ENCODE data around the gene HHAT.

Gene HHAT

GRCh38 chr1:210328746-210329503, at the start of gene HHAT:
HHAT (plus strand) TSS chr1:210328902; CDS start chr1:210348976, 20,074 bp downstream.
- peak; percentile 5 for DNase-seq (ENCODE audit: low read depth)

- DNase-seq (ENCODE audit: low read depth) = no peak
These were observed 48.5 kb upstream of the HHAT start for GRCh38 chr1:210280221-210280620.

GRCh38 chr1:210288116-210288515, 40.6 kb upstream of the HHAT start:
- no peak for DNase-seq (ENCODE audit: low read depth)

GRCh38 chr1:210289248-210289647, 39.5 kb upstream of the HHAT start:
- DNase-seq (ENCODE audit: low read depth) = no peak

- no peak for DNase-seq (ENCODE audit: low read depth)
These were observed 37.5 kb upstream of the HHAT start for GRCh38 chr1:210291081-210291764.

GRCh38 chr1:210291786-210292230, 36.9 kb upstream of the HHAT start:
- no peak for DNase-seq (ENCODE audit: low read depth)

- DNase-seq (ENCODE audit: low read depth) = peak; percentile 4
These were observed 36.4 kb upstream of the HHAT start for GRCh38 chr1:210292231-210292871.

- DNase-seq (ENCODE audit: low read depth) = no peak
These were observed 35.5 kb upstream of the HHAT start for GRCh38 chr1:210293171-210293607.

GRCh38 chr1:210294999-210295745, 33.5 kb upstream of the HHAT start:
- DNase-seq (ENCODE audit: low read depth) = no peak

- no peak for DNase-seq (ENCODE audit: low read depth)
These were observed 32.0 kb upstream of the HHAT start for GRCh38 chr1:210296682-210297081.

- DNase-seq (ENCODE audit: low read depth) = no peak
These were observed 30.4 kb upstream of the HHAT start for GRCh38 chr1:210298296-210298695.

- DNase-seq (ENCODE audit: low read depth) = no peak
These were observed 29.8 kb upstream of the HHAT start for GRCh38 chr1:210298936-210299335.

- no peak for DNase-seq (ENCODE audit: low read depth)
These were observed 29.2 kb upstream of the HHAT start for GRCh38 chr1:210299501-210299900.

- DNase-seq (ENCODE audit: low read depth) = no peak
These were observed 27.6 kb upstream of the HHAT start for GRCh38 chr1:210300923-210301614.

- DNase-seq (ENCODE audit: low read depth) = no peak
These were observed 27.1 kb upstream of the HHAT start for GRCh38 chr1:210301615-210302000.

GRCh38 chr1:210302501-210302900, 26.2 kb upstream of the HHAT start:
- DNase-seq (ENCODE audit: low read depth) = no peak

- DNase-seq (ENCODE audit: low read depth) = no peak
These were observed 25.3 kb upstream of the HHAT start for GRCh38 chr1:210303391-210303790.

GRCh38 chr1:210310562-210311153, 18.0 kb upstream of the HHAT start:
- DNase-seq (ENCODE audit: low read depth) = no peak

- DNase-seq (ENCODE audit: low read depth) = no peak
These were observed 16.8 kb upstream of the HHAT start for GRCh38 chr1:210311726-210312493.

GRCh38 chr1:210313046-210313595, 15.6 kb upstream of the HHAT start:
- no peak for DNase-seq (ENCODE audit: low read depth)

Data from stimulated activated CD8-positive, alpha-beta memory T cell treated with anti-CD3 and anti-CD28 coated beads, Interleukin-15, amount 100 ng/mL, for 1 hour (primary cell).